SK-N-SH (cell line): ENCODE results near the gene VWF. TPM values are rescaled to one million over a fixed set of nuclear protein-coding genes. Genes with fewer than 3 reads are reported as not detected.

Experiments used
- CTCF ChIA-PET: fragments of 300-600, 350-600 bp; formaldehyde crosslinking; extraction: SDS; loops from one replicate; lab custom pipeline; 2021; lab: Yijun Ruan, JAX
- POLR2A ChIA-PET: fragments of 350-600 bp; sonication (Branson Sonifier 250); formaldehyde crosslinking; extraction: SDS; loops from one replicate; lab custom pipeline; 2020; ENCODE audit warnings: antibody characterized with exemption, inconsistent platforms; lab: Yijun Ruan, JAX
- DNase-seq: peaks from one replicate; pipeline ENCODE4 v3.0.0; 2012
- H2AFZ ChIP-seq: fragments of 200-600 bp; sonication (generic); 2 replicates; pipeline ENCODE4 v1.8.1; 2016; ENCODE audit warnings: antibody characterized with exemption, mild to moderate bottlenecking, low read depth
- H3F3A ChIP-seq: fragments of 200-600 bp; sonication (generic); replicated peaks from 2 replicates; pipeline ENCODE3; 2016; ENCODE audit warnings: antibody characterized with exemption, mild to moderate bottlenecking; ENCODE audit not compliant: insufficient read depth
- H3K27ac ChIP-seq, 2 experiments: fragments of 200-500 bp in 1 of 2; fragments of 200-600 bp in 1 of 2; sonication (Bioruptor generic) in 1 of 2; sonication (generic), shearing (Covaris generic) in 1 of 2; 2 replicates each; pipeline versions ENCODE4 v1.5.1 to v1.6.1; 2014 to 2016; ENCODE audit warnings: low read depth in 2 of 2, inconsistent platforms in 1 of 2, low read length in 1 of 2, mild to moderate bottlenecking in 1 of 2, mixed read lengths in 1 of 2
- H3K27me3 ChIP-seq: fragments of 200-600 bp; sonication (generic), shearing (Covaris generic); 2 replicates; pipeline ENCODE4 v1.6.1; 2016; ENCODE audit warnings: mixed run types; ENCODE audit not compliant: insufficient read depth
- H3K36me3 ChIP-seq, 2 experiments: fragments of 200-500 bp in 1 of 2; fragments of 200-600 bp in 1 of 2; sonication (Bioruptor generic) in 1 of 2; sonication (generic) in 1 of 2; replicated peaks in 1 of 2; 2 replicates each; pipeline versions ENCODE3 to v1.5.1; 2014 to 2016; ENCODE audit warnings: low read length in 1 of 2, mild to moderate bottlenecking in 1 of 2; ENCODE audit not compliant: insufficient read depth in 2 of 2, control insufficient read depth in 1 of 2
- H3K4me1 ChIP-seq, 2 experiments: fragments of 200-500 bp in 1 of 2; fragments of 200-600 bp in 1 of 2; sonication (Bioruptor generic) in 1 of 2; sonication (generic), shearing (Covaris generic) in 1 of 2; 2 replicates each; pipeline versions ENCODE4 v1.5.1 to v1.6.1; 2014 to 2016; ENCODE audit warnings: low read depth in 1 of 2, low read length in 1 of 2, mixed run types in 1 of 2; ENCODE audit not compliant: insufficient read depth in 2 of 2, control insufficient read depth in 1 of 2
- H3K4me2 ChIP-seq: fragments of 200-600 bp; sonication (generic), shearing (Covaris generic); 2 replicates; pipeline ENCODE4 v1.6.1; 2017; ENCODE audit warnings: mixed run types
- H3K4me3 ChIP-seq, 2 experiments: fragments of 200-500 bp in 1 of 2; fragments of 200-600 bp in 1 of 2; sonication (Bioruptor generic) in 1 of 2; sonication (generic), shearing (Covaris generic) in 1 of 2; 2 replicates each; pipeline versions ENCODE4 v1.5.1 to v1.8.1; 2014 to 2016; ENCODE audit warnings: low read depth in 2 of 2, inconsistent platforms in 1 of 2, low read length in 1 of 2, mild to moderate bottlenecking in 1 of 2, mixed read lengths in 1 of 2, moderate library complexity in 1 of 2
- H3K79me2 ChIP-seq: fragments of 200-600 bp; sonication (generic); 2 replicates; pipeline ENCODE4 v1.8.1; 2017; ENCODE audit warnings: mild to moderate bottlenecking; ENCODE audit not compliant: insufficient read depth
- H3K9ac ChIP-seq: fragments of 200-600 bp; sonication (generic); 2 replicates; pipeline ENCODE4 v1.6.1; 2017; ENCODE audit warnings: mixed run types
- H3K9me2 ChIP-seq: fragments of 200-600 bp; sonication (generic); 2 replicates; pipeline ENCODE4 v1.6.1; 2017; ENCODE audit warnings: mixed run types
- H3K9me3 ChIP-seq: fragments of 200-600 bp; sonication (generic); 2 replicates; pipeline ENCODE4 v1.6.1; 2017; ENCODE audit warnings: mixed run types, mild to moderate bottlenecking, moderate library complexity
- H4K20me1 ChIP-seq: fragments of 200-600 bp; sonication (generic); 2 replicates; pipeline ENCODE4 v1.6.1; 2017; ENCODE audit warnings: mild to moderate bottlenecking, mixed run types; ENCODE audit not compliant: insufficient read depth
- CHD2 ChIP-seq: fragments of 150-350 bp; IDR thresholded peaks from 2 replicates; pipeline ENCODE4 v1.6.1; 2018; ENCODE audit warnings: low read length; ENCODE audit not compliant: partially characterized antibody
- ELF1 ChIP-seq: IDR thresholded peaks from 2 replicates; pipeline ENCODE4 v1.4.0; 2012
- FOXM1 ChIP-seq: IDR thresholded peaks from 2 replicates; pipeline ENCODE4 v1.4.0; 2012; ENCODE audit warnings: low read depth, mild to moderate bottlenecking
- GATA2 ChIP-seq: sonication (generic); formaldehyde crosslinking; IDR thresholded peaks from 2 replicates; pipeline ENCODE4 v1.5.0; 2020; ENCODE audit warnings: mild to moderate bottlenecking, missing genetic modification reagents
- NFIC ChIP-seq: IDR thresholded peaks from 2 replicates; pipeline ENCODE4 v1.4.0; 2012; ENCODE audit warnings: borderline replicate concordance
- POLR2AphosphoS5 ChIP-seq: IDR thresholded peaks from 2 replicates; pipeline ENCODE4 v1.6.1; 2012; ENCODE audit warnings: low read depth, low read length
- RAD21 ChIP-seq: IDR thresholded peaks from 2 replicates; pipeline ENCODE4 v1.6.1; 2012; ENCODE audit warnings: mild to moderate bottlenecking, low read length
- RXRA ChIP-seq: IDR thresholded peaks from 2 replicates; pipeline ENCODE4 v1.4.0; 2012; ENCODE audit warnings: low read depth, mild to moderate bottlenecking, borderline replicate concordance
- TAF1 ChIP-seq: IDR thresholded peaks from 2 replicates; pipeline ENCODE4 v1.6.1; 2012; ENCODE audit warnings: low read depth, mild to moderate bottlenecking, low read length, moderate library complexity, borderline replicate concordance
- TEAD4 ChIP-seq: IDR thresholded peaks from 2 replicates; pipeline ENCODE4 v1.4.0; 2012; ENCODE audit warnings: mild to moderate bottlenecking, borderline replicate concordance; ENCODE audit not compliant: insufficient read depth
- WGBS: methylation state at CpG from one replicate; pipeline ENCODE4 v1.1.6; 2017; ENCODE audit warnings: low lambda C conversion rate; 5-methylcytosine and 5-hydroxymethylcytosine counted together
- polyA plus RNA-seq, 3 experiments: library from polyadenylated mRNA; depleted of rRNA; stranded (reverse); fragments of >200 nt; gene quantifications; 2 replicates each; pipeline ENCODE4 v1.2.3, GENCODE V29; 2012
- TF ChIP-seq, protein P1 (sequence below): fragments of 200-600 bp; sonication (generic); IDR thresholded peaks from 2 replicates; pipeline ENCODE4 v1.6.1; 2017; ENCODE audit warnings: antibody characterized with exemption, mild to moderate bottlenecking, moderate library complexity
- TF ChIP-seq, protein P2 (sequence below): IDR thresholded peaks from 2 replicates; pipeline ENCODE4 v1.4.0; 2012; ENCODE audit warnings: low read depth, borderline replicate concordance
- TF ChIP-seq, protein P3 (sequence below): IDR thresholded peaks from 2 replicates; pipeline ENCODE4 v1.6.1; 2012; ENCODE audit warnings: mild to moderate bottlenecking, low read depth, low read length, moderate library complexity
- TF ChIP-seq, protein P4 (sequence below): fragments of 150-350 bp; IDR thresholded peaks from 2 replicates; pipeline ENCODE4 v1.6.1; 2016; ENCODE audit warnings: mild to moderate bottlenecking, low read depth, low read length
- TF ChIP-seq, protein P5 (sequence below): IDR thresholded peaks from 2 replicates; pipeline ENCODE4 v1.4.0; 2012; ENCODE audit warnings: low read depth, borderline replicate concordance

The VWF gene
- polyA plus RNA-seq, 1 of the 3 experiments (the other 2 are of a cell fraction), result 0.12 TPM

DNA sequence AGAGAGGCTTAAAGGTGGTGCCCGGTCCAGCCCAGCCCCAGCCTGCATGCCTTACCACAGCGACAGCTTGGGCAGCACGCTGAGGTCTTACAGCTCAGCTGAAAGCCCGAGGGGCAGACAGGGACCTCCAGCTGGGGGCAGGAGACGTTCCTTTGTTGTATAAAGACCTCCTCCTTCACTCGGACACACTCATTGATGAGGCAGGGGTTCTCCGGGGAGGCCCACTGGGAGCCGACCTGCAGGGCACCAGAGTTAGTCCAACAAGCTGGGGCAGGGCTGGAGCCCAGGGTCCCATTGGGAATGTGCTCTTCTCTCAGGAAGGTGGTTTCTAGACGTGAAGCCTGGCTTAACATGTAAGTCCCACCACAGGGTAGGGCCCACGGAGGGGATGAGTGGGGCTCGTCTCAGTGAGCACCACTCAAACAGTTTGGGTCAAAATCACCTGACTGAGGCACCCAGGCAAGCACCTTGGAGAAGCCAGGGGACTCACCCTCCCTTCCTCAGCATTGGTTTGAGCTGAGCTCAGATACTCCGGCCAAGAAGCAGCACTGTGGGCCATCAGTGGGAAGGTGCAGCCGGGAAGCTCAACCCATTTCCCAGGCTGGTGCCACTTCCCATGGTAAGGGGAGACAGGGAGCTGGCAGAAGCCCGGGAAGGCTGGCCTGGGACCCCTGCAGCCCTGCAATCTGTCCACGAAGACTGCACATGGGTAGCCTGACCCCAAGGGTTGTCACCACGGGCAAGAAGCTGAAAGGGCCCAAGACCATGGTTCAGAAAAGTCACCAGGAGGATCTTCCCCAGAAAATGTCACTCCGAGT, 155.1 kb downstream of the VWF start:
- WGBS, result 45% methylated on average over 11 of the region's 17 CpGs
- no peaks in the 10 kb centered on the region for H3K79me2 ChIP-seq
- CTCF ChIA-PET, result interaction anchor here (1.5 to 1.7 kb wide), 2 partner anchors 19 to 70 kb away, joined by 4 read pairs; no protein-coding TSS in a partner anchor

More for the DNA sequence above, 155.1 kb downstream of the VWF start:
- no peak overlapping the region for H3K9ac ChIP-seq
- no peak overlapping the region for H3K27ac ChIP-seq
- DNase-seq, result no peak
- no peaks in the 10 kb centered on the region for H3F3A ChIP-seq
- POLR2A ChIA-PET, result no interaction called here
- H3K9me3 ChIP-seq, result no peaks in the 10 kb centered on the region
- peaks cover 34% of the 10 kb centered on the region; the same call in 1 of the 2 replicates for H3K27me3 ChIP-seq
- no peaks in the 10 kb centered on the region for H3K36me3 ChIP-seq
- H3K4me3 ChIP-seq, result no peak overlapping the region
- no peak for TF ChIP-seq TAF1
- TF ChIP-seq, protein P1, sequence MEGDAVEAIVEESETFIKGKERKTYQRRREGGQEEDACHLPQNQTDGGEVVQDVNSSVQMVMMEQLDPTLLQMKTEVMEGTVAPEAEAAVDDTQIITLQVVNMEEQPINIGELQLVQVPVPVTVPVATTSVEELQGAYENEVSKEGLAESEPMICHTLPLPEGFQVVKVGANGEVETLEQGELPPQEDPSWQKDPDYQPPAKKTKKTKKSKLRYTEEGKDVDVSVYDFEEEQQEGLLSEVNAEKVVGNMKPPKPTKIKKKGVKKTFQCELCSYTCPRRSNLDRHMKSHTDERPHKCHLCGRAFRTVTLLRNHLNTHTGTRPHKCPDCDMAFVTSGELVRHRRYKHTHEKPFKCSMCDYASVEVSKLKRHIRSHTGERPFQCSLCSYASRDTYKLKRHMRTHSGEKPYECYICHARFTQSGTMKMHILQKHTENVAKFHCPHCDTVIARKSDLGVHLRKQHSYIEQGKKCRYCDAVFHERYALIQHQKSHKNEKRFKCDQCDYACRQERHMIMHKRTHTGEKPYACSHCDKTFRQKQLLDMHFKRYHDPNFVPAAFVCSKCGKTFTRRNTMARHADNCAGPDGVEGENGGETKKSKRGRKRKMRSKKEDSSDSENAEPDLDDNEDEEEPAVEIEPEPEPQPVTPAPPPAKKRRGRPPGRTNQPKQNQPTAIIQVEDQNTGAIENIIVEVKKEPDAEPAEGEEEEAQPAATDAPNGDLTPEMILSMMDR, result no peak
- TF ChIP-seq, protein P2, sequence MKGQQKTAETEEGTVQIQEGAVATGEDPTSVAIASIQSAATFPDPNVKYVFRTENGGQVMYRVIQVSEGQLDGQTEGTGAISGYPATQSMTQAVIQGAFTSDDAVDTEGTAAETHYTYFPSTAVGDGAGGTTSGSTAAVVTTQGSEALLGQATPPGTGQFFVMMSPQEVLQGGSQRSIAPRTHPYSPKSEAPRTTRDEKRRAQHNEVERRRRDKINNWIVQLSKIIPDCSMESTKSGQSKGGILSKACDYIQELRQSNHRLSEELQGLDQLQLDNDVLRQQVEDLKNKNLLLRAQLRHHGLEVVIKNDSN, result no peak
- no peak for TF ChIP-seq NFIC
- TF ChIP-seq ELF1, result no peak
- no peak for TF ChIP-seq GATA2
- no peak for TF ChIP-seq RAD21
- no peak for TF ChIP-seq RXRA
- TF ChIP-seq, protein P3, sequence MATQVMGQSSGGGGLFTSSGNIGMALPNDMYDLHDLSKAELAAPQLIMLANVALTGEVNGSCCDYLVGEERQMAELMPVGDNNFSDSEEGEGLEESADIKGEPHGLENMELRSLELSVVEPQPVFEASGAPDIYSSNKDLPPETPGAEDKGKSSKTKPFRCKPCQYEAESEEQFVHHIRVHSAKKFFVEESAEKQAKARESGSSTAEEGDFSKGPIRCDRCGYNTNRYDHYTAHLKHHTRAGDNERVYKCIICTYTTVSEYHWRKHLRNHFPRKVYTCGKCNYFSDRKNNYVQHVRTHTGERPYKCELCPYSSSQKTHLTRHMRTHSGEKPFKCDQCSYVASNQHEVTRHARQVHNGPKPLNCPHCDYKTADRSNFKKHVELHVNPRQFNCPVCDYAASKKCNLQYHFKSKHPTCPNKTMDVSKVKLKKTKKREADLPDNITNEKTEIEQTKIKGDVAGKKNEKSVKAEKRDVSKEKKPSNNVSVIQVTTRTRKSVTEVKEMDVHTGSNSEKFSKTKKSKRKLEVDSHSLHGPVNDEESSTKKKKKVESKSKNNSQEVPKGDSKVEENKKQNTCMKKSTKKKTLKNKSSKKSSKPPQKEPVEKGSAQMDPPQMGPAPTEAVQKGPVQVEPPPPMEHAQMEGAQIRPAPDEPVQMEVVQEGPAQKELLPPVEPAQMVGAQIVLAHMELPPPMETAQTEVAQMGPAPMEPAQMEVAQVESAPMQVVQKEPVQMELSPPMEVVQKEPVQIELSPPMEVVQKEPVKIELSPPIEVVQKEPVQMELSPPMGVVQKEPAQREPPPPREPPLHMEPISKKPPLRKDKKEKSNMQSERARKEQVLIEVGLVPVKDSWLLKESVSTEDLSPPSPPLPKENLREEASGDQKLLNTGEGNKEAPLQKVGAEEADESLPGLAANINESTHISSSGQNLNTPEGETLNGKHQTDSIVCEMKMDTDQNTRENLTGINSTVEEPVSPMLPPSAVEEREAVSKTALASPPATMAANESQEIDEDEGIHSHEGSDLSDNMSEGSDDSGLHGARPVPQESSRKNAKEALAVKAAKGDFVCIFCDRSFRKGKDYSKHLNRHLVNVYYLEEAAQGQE, result no peak
- TF ChIP-seq, protein P4, sequence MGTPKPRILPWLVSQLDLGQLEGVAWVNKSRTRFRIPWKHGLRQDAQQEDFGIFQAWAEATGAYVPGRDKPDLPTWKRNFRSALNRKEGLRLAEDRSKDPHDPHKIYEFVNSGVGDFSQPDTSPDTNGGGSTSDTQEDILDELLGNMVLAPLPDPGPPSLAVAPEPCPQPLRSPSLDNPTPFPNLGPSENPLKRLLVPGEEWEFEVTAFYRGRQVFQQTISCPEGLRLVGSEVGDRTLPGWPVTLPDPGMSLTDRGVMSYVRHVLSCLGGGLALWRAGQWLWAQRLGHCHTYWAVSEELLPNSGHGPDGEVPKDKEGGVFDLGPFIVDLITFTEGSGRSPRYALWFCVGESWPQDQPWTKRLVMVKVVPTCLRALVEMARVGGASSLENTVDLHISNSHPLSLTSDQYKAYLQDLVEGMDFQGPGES, result no peak
- no peak for TF ChIP-seq CHD2
- no peak for TF ChIP-seq FOXM1
- no peak for TF ChIP-seq POLR2AphosphoS5
- TF ChIP-seq, protein P5, sequence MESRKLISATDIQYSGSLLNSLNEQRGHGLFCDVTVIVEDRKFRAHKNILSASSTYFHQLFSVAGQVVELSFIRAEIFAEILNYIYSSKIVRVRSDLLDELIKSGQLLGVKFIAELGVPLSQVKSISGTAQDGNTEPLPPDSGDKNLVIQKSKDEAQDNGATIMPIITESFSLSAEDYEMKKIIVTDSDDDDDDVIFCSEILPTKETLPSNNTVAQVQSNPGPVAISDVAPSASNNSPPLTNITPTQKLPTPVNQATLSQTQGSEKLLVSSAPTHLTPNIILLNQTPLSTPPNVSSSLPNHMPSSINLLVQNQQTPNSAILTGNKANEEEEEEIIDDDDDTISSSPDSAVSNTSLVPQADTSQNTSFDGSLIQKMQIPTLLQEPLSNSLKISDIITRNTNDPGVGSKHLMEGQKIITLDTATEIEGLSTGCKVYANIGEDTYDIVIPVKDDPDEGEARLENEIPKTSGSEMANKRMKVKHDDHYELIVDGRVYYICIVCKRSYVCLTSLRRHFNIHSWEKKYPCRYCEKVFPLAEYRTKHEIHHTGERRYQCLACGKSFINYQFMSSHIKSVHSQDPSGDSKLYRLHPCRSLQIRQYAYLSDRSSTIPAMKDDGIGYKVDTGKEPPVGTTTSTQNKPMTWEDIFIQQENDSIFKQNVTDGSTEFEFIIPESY, result no peak
- no peak for TF ChIP-seq TEAD4
- TF ChIP-seq, all 33 proteins: peak for 0
- H3K9me2 ChIP-seq, result no peaks in the 10 kb centered on the region
- no peaks in the 10 kb centered on the region for H4K20me1 ChIP-seq
- no peaks in the 10 kb centered on the region; a peak in 1 of 4 replicates for H3K4me1 ChIP-seq
- no peak overlapping the region for H2AFZ ChIP-seq
- no peak overlapping the region for H3K4me2 ChIP-seq
